OCI-LY7 (cell line): ENCODE results near the gene RBBP6. TPM values are rescaled to one million over a fixed set of nuclear protein-coding genes. Genes with fewer than 3 reads are reported as not detected.
A peak's percentile ranks its signal among the peaks of the same experiment; 100 is the strongest.

Experiments
- BruUV-seq: library from RNA; stranded (reverse); fragments of 400-500 nt; replicated peaks from 2 replicates; lab custom pipeline; 2021; lab: Mats Ljungman, UMichigan
- CTCF ChIA-PET: fragments of 300-600 bp; sonication (Branson Sonifier 250); formaldehyde crosslinking; loops from one replicate; lab custom pipeline; 2022; ENCODE audit warnings: antibody characterized with exemption; ENCODE audit not compliant: unreplicated experiment; lab: Charles Lee
- POLR2A ChIA-PET: fragments of 300-600 bp; sonication (Branson Sonifier 250); formaldehyde crosslinking; loops from one replicate; lab custom pipeline; 2022; ENCODE audit warnings: antibody characterized with exemption; lab: Charles Lee
- DNase-seq: peaks from one replicate; pipeline ENCODE4 v3.0.0-alpha.2; 2015; ENCODE audit warnings: low spot score
- H2AFZ ChIP-seq: fragments of 200-600 bp; sonication (generic), shearing (Covaris generic); 2 replicates; pipeline ENCODE4 v1.6.1; 2014; ENCODE audit warnings: mild to moderate bottlenecking, antibody characterized with exemption, low read length, moderate library complexity
- H3K27ac ChIP-seq: fragments of 200-600 bp; sonication (generic); 2 replicates; pipeline ENCODE4 v1.5.1; 2014; ENCODE audit warnings: mixed run types, low read depth, mild to moderate bottlenecking, moderate library complexity, low read length, inconsistent platforms; ENCODE audit not compliant: poor library complexity, severe bottlenecking
- H3K36me3 ChIP-seq: fragments of 200-600 bp; sonication (generic); 2 replicates; pipeline ENCODE4 v1.6.1; 2014; ENCODE audit warnings: mild to moderate bottlenecking, antibody characterized with exemption, low read length, moderate library complexity, mixed read lengths; ENCODE audit not compliant: insufficient read depth
- H3K4me1 ChIP-seq: fragments of 200-600 bp; sonication (generic); 2 replicates; pipeline ENCODE4 v1.5.1; 2014; ENCODE audit warnings: mild to moderate bottlenecking, low read length; ENCODE audit not compliant: insufficient read depth, poor library complexity, severe bottlenecking
- H3K4me2 ChIP-seq: fragments of 200-600 bp; sonication (generic); 2 replicates; pipeline ENCODE4 v1.6.1; 2014; ENCODE audit warnings: mild to moderate bottlenecking, low read length
- H3K4me3 ChIP-seq: fragments of 200-600 bp; sonication (generic); 2 replicates; pipeline ENCODE4 v1.5.1; 2014; ENCODE audit warnings: mild to moderate bottlenecking, low read depth, low read length; ENCODE audit not compliant: poor library complexity, severe bottlenecking
- H3K79me2 ChIP-seq: fragments of 200-600 bp; sonication (generic); 2 replicates; pipeline ENCODE4 v1.6.1; 2016; ENCODE audit warnings: low read depth, mild to moderate bottlenecking, low read length, moderate library complexity, mixed read lengths; ENCODE audit not compliant: insufficient read depth
- H3K9me2 ChIP-seq: fragments of 200-600 bp; sonication (generic); 2 replicates; pipeline ENCODE4 v1.6.1; 2016; ENCODE audit warnings: mild to moderate bottlenecking, low read length, mixed read lengths; ENCODE audit not compliant: insufficient read depth
- H3K9me3 ChIP-seq: fragments of 200-600 bp; sonication (generic); 2 replicates; pipeline ENCODE4 v1.6.1; 2014; ENCODE audit warnings: mild to moderate bottlenecking, mixed run types, low read length, mixed read lengths
- H4K20me1 ChIP-seq: fragments of 200-600 bp; sonication (generic); 2 replicates; pipeline ENCODE4 v1.6.1; 2014; ENCODE audit warnings: mild to moderate bottlenecking, antibody characterized with exemption, low read length, moderate library complexity, mixed read lengths; ENCODE audit not compliant: insufficient read depth
- CTCF ChIP-seq: fragments of 200-600 bp; sonication (generic); conservative IDR thresholded peaks from 2 replicates; pipeline ENCODE4 v1.5.1; 2014; ENCODE audit warnings: mild to moderate bottlenecking, antibody characterized with exemption, low read length, moderate library complexity, mixed read lengths
- EZH2phosphoT487 ChIP-seq: fragments of 200-600 bp; sonication (generic); IDR thresholded peaks from 2 replicates; pipeline ENCODE4 v1.6.1; 2018; ENCODE audit warnings: low read depth, borderline replicate concordance, mild to moderate bottlenecking, mixed run types, antibody characterized with exemption, low read length, moderate library complexity, mixed read lengths
- intact Hi-C: fragments of 100-400 bp; cut with micrococcal nuclease; formaldehyde crosslinking; loops from one replicate; pipeline ENCODE4 v1.10.0; 2022; ENCODE audit not compliant: unreplicated experiment
- total RNA-seq, 2 experiments: library from RNA; depleted of rRNA in 1 of 2; stranded (reverse); fragments of >200 nt in 1 of 2; shearing (Covaris generic) in 1 of 2; gene quantifications; 2 replicates each; pipeline ENCODE4 v1.2.3, GENCODE V29; 2014 to 2022

Gene RBBP6
- total RNA-seq, 2 experiments from 2014 or later, result 41.2 to 83.0 TPM

- Histone ChIP-seq H3K4me1 (peaks cover 4% of the 10 kb centered on the region), H3K36me3 (no peaks in the 10 kb centered on the region), H3K27ac (no peak overlapping the region), H3K79me2 (no peaks in the 10 kb centered on the region), H3K4me2 (no peak overlapping the region), H3K9me2 (no peaks in the 10 kb centered on the region), H3K9me3 (no peaks in the 10 kb centered on the region), H3K4me3 (no peak overlapping the region), H2AFZ (no peak overlapping the region), H4K20me1 (no peaks in the 10 kb centered on the region)
- no peak for TF ChIP-seq CTCF
- no peak for TF ChIP-seq EZH2phosphoT487
- DNase-seq, result no peak
- POLR2A ChIA-PET, result interaction anchor here (0.7 kb wide), 1 partner anchor 619 kb away, joined by 3 read pairs; no protein-coding TSS in a partner anchor
- CTCF ChIA-PET, result no interaction called here
- BruUV-seq, result no TSS peak
- intact Hi-C loops, result no loop called here
These were observed 41.9 kb upstream of the RBBP6 start for GRCh38 chr16:24497440-24497839.

DNA sequence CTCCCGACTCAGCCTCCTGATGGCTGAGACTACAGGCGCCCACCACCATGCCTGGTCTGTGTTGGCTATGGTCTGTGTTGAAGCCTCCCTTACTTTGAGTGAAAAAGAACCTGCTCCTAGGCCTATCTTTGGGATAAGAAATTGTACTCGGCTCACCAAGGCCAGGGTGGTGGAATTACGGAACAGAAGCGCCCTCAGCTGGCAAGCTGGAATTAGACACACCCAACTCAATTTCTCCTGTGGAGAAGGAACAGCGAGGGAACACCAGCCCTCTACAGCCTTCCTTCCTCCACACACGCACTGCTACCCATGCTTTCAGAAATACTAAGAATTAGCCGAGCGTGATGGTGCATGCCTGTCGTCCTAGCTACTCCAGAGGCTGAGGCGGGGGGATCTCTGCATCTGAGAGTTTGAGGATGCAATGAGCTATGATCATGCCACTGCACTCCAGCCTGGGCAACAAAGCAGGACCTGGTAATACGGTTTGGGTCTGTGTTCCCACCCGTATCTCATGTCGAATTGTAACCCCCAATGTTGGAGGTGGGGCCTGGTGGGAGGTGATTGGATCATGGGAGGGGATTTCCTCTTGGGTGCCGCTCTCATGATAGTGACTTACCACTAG, 40.1 kb upstream of the RBBP6 start:
- intact Hi-C loops, result loop anchor here (1.0 kb wide), 1 partner anchor 428 kb away; no protein-coding TSS in a partner anchor
- CTCF ChIA-PET, result interaction anchor here (0.6 kb wide), 1 partner anchor 428 kb away, joined by 3 read pairs; no protein-coding TSS in a partner anchor

More for the DNA sequence above, 40.1 kb upstream of the RBBP6 start:
- no peaks in the 10 kb centered on the region for H3K36me3 ChIP-seq
- H3K9me2 ChIP-seq, result no peaks in the 10 kb centered on the region
- H3K79me2 ChIP-seq, result no peaks in the 10 kb centered on the region
- no TSS peak for BruUV-seq
- no peaks in the 10 kb centered on the region for H4K20me1 ChIP-seq
- peaks cover 4% of the 10 kb centered on the region for H3K4me1 ChIP-seq
- H3K9me3 ChIP-seq, result no peaks in the 10 kb centered on the region
- H3K27ac ChIP-seq, result no peak overlapping the region
- no peak overlapping the region; the same call in 1 of the 2 replicates for H3K4me2 ChIP-seq
- DNase-seq, result peak; percentile 31
- POLR2A ChIA-PET, result no interaction called here
- H3K4me3 ChIP-seq, result no peak overlapping the region
- no peak overlapping the region for H2AFZ ChIP-seq
- TF ChIP-seq EZH2phosphoT487 (no peak), CTCF (peak; percentile 76)
